RCC 7860 (cell line): ENCODE data around the gene USP10.
A peak's percentile ranks its signal among the peaks of the same experiment; 100 is the strongest.

ENCODE experiments used
- DNase-seq: peaks from one replicate; pipeline ENCODE4 v3.0.0-alpha.2; 2015; ENCODE audit warnings: low spot score
- FAIRE-seq: peaks from 2 replicates; lab custom pipeline; 2012; peaks lifted over from hg19 to GRCh38; lab: Jason Lieb, UNC

Gene USP10

DNA sequence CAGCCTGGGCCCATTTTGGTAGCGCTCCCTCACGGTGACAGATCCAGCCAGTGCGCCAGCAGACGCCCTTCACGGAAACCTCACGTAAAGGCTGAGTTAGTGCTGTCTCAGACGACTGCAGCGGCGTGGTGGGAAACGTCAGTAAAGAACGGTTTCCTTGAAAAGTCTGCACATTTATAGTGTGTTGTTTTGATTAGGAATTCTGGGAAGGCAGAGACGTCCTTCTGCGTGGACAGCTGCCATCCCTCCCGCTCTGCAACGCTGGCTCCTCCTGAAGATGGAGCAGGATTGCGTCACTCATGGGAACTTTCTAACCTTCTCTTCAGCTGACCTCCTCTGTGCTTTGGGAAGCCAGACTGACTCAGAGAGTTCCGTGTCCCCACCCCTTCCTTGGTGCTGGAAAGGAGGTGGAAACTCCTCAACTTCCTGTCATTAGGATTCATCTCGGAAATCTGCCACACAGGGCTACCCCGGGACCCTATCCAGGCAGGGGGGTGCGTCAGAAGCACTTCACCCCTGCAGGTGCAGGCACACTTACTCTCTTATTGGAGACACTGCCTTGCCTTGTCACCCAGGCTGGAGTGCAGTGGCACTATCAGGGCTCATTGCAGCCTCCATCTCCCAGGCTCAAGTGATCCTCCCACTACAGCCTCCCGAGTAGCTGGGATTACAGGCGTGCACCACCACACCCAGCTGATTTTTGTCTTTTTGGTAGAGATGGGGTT lies 95.7 kb downstream of the USP10 start:
- peak; percentile 64 for DNase-seq
- no peak for FAIRE-seq

DNA sequence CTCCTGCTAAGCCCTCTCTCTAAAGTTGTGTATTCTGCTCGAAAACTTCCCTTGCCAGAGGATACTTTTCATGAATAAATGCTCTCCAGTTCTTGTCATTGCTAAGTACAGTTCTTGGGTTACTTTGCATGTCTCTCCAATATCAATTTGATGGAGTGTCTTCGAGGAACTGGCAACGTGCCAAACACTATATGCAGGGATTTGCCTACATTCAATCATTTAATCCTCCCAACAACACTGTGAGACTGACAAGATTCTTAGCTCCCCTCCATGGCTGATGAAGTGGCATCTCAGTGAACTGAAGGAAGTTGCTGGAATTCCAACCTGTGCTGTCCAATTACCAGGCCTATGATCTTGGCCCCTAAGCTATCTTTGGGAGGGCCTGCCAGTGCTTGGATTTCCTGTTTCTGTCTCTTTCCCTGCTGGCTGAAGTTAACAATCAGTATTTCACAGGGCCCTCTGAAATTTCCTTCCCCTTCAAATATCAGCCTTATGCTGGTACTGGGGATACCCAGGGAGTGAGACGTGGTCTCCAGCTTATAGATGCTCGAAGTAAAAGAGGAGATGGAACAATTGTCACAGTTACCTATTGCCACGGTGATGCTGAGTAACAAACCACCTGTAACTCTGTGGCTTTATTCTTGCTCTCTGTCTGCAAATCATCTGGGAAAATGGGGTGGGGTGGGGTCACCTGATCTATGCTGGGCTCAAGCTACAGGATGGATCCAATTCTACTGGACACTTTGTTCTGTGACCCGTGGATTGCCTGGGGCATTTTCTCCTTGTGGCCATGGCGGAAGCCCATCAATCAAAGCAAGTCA lies 100.6 kb downstream of the USP10 start:
- FAIRE-seq (no peak), DNase-seq (no peak)

GRCh38 chr16:84803146-84803545 lies 103.3 kb downstream of the USP10 start:
- FAIRE-seq (no peak), DNase-seq (no peak)

DNA sequence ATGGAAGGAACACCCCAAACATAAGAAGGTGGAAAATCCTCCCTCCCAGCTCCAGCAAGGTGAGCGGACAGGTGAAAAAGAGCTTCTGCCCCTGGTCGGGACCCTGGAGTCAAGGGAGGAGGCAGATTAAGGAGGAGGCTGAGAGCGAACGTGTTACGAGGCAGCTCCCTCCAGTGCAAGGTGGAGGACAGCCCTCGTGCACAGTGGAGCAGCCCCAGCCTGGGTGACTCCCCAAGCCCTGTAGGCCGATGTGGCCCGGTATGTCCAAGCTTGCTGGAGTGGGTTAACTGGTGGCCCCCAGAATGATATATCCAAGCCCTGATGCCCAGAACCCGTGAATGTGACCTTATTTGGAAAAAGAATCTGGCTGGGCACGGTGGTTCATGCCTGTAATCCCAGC lies 104.5 kb downstream of the USP10 start:
- DNase-seq (no peak), FAIRE-seq (no peak)

GRCh38 chr16:84806256-84806889 lies 106.6 kb downstream of the USP10 start:
- DNase-seq (peak; percentile 83), FAIRE-seq (peak; percentile 68)

- FAIRE-seq (no peak), DNase-seq (no peak)
These were observed 107.1 kb downstream of the USP10 start for GRCh38 chr16:84806890-84807258.

DNA sequence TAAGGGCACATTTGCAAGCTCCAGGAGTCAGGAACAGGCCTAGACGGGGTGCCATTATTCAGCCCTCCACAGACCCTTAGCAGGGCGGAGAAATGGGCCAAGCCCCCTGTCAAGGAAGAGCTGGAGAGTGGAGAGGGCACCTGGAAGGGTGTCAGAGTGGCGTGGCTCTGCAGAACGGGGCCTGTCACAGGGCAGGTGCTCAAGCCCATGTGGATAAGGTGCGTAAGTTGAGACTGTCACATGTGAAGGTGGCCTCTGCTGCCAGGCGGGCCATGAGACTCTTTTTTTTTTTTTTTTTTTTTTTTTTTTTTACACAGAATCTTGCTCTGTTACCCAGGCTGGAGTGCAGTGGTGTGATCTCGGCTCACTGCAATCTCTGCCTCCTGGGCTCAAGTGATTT lies 108.0 kb downstream of the USP10 start:
- FAIRE-seq (no peak), DNase-seq (no peak)

DNA sequence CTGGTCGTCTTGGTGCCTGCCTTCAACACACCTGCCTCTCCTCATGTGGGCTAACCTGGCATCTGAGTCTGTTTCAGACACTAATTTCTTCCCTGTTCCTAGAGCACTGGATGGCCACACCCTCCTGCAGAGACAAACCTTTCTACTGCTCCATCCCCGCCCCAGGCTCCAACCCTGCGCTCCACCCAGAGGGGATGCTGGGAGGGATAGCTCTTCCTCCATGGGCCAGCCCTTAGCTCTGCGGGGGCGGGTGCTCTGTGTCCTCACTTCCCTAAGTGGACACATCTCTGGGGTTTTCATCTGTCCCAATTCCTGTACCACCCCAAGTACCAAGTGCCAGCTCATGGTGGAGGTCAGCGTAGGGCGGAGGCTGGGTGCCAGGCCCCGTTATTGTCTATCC lies 109.0 kb downstream of the USP10 start:
- no peak for DNase-seq
- FAIRE-seq: no peak

- DNase-seq: peak; percentile 18
- FAIRE-seq: no peak
These were observed 110.9 kb downstream of the USP10 start for GRCh38 chr16:84810518-84811273.

- FAIRE-seq: no peak
- no peak for DNase-seq
These were observed 111.7 kb downstream of the USP10 start for GRCh38 chr16:84811529-84811928.

GRCh38 chr16:84813141-84813934 lies 113.5 kb downstream of the USP10 start:
- no peak for DNase-seq
- no peak for FAIRE-seq

DNA sequence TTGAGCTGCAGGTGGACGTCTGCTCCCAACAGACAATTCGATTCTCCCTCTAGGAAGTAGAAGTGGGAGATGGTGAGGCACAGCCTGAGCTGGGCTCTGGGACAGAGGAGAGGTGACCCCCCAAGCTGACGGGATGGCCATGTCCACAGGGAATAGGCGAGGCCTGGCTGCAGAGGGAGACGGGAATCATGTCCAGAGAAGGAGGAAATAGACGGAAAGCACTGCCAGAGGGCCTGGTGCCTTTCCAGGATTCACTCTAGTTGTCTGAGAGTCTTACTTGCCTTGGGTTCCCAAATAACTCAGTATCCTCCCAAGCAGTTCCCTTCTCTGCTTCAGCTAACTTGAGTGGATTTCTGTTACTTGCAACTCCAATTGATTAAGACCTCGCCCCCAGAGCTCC lies 115.7 kb downstream of the USP10 start:
- no peak for DNase-seq
- no peak for FAIRE-seq

- DNase-seq (no peak), FAIRE-seq (no peak)
These were observed 116.2 kb downstream of the USP10 start for GRCh38 chr16:84816023-84816422.

- no peak for DNase-seq
- no peak for FAIRE-seq
These were observed 116.7 kb downstream of the USP10 start for GRCh38 chr16:84816485-84816884.

GRCh38 chr16:84817206-84817605 lies 117.4 kb downstream of the USP10 start:
- no peak for DNase-seq
- no peak for FAIRE-seq

DNA sequence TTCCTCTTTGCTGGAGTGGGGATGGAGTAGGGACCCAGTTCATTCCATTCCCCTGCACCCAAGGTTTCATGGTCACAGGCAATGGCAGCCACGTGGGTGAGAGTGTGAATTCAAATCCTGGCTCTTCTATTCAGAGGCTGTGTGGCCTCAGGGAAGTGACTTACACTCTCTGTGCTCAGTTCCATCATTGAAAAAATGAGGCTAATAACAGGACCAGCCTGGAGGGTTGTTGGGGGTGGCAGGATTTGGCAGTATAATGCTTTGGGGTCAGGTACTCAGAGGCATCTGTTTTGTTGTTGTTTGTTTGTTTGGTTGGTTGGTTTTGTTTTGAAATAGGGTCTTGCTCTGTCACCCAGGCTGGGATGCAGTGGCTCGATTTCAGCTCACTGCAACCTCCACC lies 117.8 kb downstream of the USP10 start:
- FAIRE-seq: no peak
- DNase-seq: no peak

DNA sequence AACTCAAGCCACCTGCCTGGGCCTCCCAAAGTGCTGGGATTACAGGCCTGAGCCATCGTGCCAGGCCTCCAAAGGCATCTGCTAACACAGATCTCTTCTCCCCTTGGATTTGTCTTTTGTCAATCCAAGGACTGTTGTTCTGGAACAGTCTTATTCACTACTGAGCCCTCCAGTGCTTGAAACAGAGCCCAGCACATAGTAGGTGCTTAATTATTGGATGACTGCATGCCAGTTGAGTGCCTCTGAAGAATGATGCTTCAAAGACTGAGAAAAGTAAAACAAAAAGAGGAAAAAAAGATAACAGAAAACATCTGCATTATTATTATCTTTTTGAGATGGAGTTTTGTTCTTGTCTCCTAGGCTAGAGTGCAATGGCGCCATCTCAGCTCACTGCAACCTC lies 118.3 kb downstream of the USP10 start:
- FAIRE-seq: no peak

DNA sequence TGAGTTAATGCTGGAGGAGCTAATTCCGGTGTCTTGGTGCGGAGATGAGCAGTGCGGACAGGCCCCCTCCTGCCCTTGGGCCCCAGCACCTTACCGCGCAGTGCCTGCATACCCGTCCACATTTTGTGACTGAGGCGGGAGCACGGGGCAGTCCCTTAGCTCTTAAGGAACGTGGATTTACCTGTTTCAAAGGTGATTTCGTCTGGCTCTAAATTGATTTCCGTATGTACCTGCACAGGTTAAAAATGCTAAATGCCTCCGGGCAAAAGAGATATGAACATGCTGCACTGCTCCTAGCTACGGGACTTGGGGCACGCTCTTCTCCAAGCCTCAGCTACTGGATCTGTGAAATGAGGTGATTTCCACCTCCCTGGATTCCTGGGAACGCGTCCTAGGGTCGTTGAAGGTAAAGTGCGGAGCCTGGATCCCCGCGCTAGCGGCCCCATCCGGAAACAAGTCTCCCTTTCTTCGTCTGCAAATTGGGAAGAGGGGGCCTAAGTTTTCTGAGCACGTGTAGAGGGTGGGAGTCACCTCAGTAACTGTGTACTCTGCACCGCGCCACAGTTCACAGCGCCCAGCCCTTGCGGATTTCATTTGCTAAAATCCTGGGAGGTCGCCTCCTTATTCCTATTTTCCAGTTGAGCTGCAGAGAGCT lies 119.3 kb downstream of the USP10 start:
- DNase-seq (no peak), FAIRE-seq (no peak)

More for the DNA sequence above, 118.3 kb downstream of the USP10 start:
- no peak for DNase-seq

DNA sequence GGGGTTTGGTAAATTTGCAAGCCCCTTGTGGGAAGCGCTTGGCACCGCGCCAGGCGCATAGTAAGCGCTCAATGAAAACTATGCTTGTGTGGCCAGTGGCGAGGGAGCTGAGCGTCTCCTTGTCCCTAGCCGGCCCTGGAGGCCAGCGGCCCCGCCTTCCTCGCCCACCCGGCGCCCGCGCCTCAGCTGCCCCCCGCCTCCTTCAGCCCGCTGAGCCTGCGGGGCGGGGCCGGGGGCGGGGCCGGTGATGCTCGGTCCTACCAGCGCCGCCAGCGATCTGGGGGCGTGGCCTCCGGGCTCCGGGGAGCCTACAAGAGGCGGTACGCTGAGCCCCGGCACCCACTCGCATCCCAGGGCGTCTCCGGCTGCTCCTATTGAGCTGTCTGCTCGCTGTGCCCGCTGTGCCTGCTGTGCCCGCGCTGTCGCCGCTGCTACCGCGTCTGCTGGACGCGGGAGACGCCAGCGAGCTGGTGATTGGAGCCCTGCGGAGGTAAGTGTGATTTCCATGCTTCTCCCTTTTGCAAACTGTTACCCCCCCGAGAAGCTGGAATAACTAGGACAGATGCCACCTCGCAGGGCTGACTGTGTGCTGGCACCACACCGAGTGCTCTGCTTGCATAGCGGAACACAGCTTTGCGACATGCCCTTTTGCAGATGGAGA lies 120.0 kb downstream of the USP10 start, which contains the start of gene CRISPLD2:
Gene CRISPLD2, plus strand, starts transcription at position 342 of the 661 bp plus-strand sequence. CDS start 18,511 bp downstream, outside the sequence.
- FAIRE-seq: no peak
- DNase-seq: no peak
